Mesenchymal stem cell (in vitro differentiated cells and primary cell): ENCODE data around the gene GALNT18.

Experiments used
- DNase-seq: peaks from one replicate; pipeline ENCODE4 v3.0.0-alpha.2; 2013
- H2AFZ ChIP-seq: one replicate; pipeline ENCODE4 v1.6.1; 2013; ENCODE audit warnings: low read depth, mild to moderate bottlenecking, control low read depth, inconsistent platforms, low read length, moderate library complexity
- H2AK5ac ChIP-seq: 2 replicates; pipeline ENCODE4 v1.6.1; 2013; ENCODE audit warnings: low read length, moderate library complexity, mild to moderate bottlenecking, inconsistent platforms; ENCODE audit not compliant: severe bottlenecking
- H2BK120ac ChIP-seq: one replicate; pipeline ENCODE4 v1.6.1; 2013; ENCODE audit warnings: low read depth, mild to moderate bottlenecking, inconsistent platforms, low read length, moderate library complexity
- H2BK12ac ChIP-seq, 2 experiments: one replicate each; pipeline ENCODE4 v1.6.1; 2013; ENCODE audit warnings: inconsistent platforms in 2 of 2, low read length in 2 of 2, mild to moderate bottlenecking in 2 of 2, moderate library complexity in 2 of 2, control low read depth in 1 of 2
- H2BK15ac ChIP-seq: one replicate; pipeline ENCODE4 v1.6.1; 2013; ENCODE audit warnings: mild to moderate bottlenecking, low read depth, inconsistent platforms; ENCODE audit not compliant: poor library complexity, severe bottlenecking
- H2BK5ac ChIP-seq: 2 replicates; pipeline ENCODE4 v1.6.1; 2013; ENCODE audit warnings: low read depth, mild to moderate bottlenecking, low read length, control low read depth, inconsistent platforms; ENCODE audit not compliant: poor library complexity, severe bottlenecking
- H3K14ac ChIP-seq, 2 experiments: one replicate each; pipeline ENCODE4 v1.6.1; 2013; ENCODE audit warnings: inconsistent platforms in 2 of 2, low read length in 2 of 2, control low read depth in 1 of 2, mild to moderate bottlenecking in 1 of 2, moderate library complexity in 1 of 2
- H3K18ac ChIP-seq, 2 experiments: one replicate each; pipeline ENCODE4 v1.6.1; 2013; ENCODE audit warnings: inconsistent platforms in 2 of 2, low read length in 2 of 2, control low read depth in 1 of 2, low read depth in 1 of 2, mild to moderate bottlenecking in 1 of 2
- H3K23ac ChIP-seq, 2 experiments: one replicate each; pipeline ENCODE4 v1.6.1; 2013; ENCODE audit warnings: inconsistent platforms in 2 of 2, low read length in 2 of 2, mild to moderate bottlenecking in 2 of 2, moderate library complexity in 2 of 2, control low read depth in 1 of 2
- H3K27ac ChIP-seq: 2 replicates; pipeline ENCODE4 v1.5.1; 2013; ENCODE audit warnings: mild to moderate bottlenecking, moderate library complexity, low read length, control low read depth, inconsistent platforms; ENCODE audit not compliant: poor library complexity, severe bottlenecking
- H3K27me3 ChIP-seq, 2 experiments: 2 replicates each; pipeline versions ENCODE4 v1.6.1 to v1.7.0; 2013; ENCODE audit warnings: low read length in 2 of 2, mild to moderate bottlenecking in 2 of 2, moderate library complexity in 2 of 2, control low read depth in 1 of 2, inconsistent platforms in 1 of 2; ENCODE audit not compliant: control insufficient read depth in 1 of 2, insufficient read depth in 1 of 2
- H3K36me3 ChIP-seq, 2 experiments: 2 replicates each; pipeline versions ENCODE4 v1.6.1 to v1.7.0; 2013; ENCODE audit warnings: low read length in 2 of 2, control low read depth in 1 of 2, inconsistent platforms in 1 of 2, low read depth in 1 of 2, mild to moderate bottlenecking in 1 of 2; ENCODE audit not compliant: insufficient read depth in 2 of 2, control insufficient read depth in 1 of 2
- H3K4ac ChIP-seq, 2 experiments: one replicate each; pipeline ENCODE4 v1.6.1; 2013; ENCODE audit warnings: inconsistent platforms in 2 of 2, low read length in 2 of 2, mild to moderate bottlenecking in 2 of 2, moderate library complexity in 2 of 2, control low read depth in 1 of 2, low read depth in 1 of 2
- H3K4me1 ChIP-seq: 2 replicates; pipeline ENCODE4 v1.6.1; 2013; ENCODE audit warnings: low read depth, low read length, control low read depth; ENCODE audit not compliant: control insufficient read depth, insufficient read depth
- H3K4me2 ChIP-seq: 2 replicates; pipeline ENCODE4 v1.6.1; 2013; ENCODE audit warnings: low read length, mild to moderate bottlenecking, inconsistent platforms; ENCODE audit not compliant: poor library complexity, severe bottlenecking
- H3K4me3 ChIP-seq, 2 experiments: 2 replicates each; pipeline versions ENCODE4 v1.5.1 to v1.7.0; 2013; ENCODE audit warnings: low read length in 2 of 2, mild to moderate bottlenecking in 2 of 2, control low read depth in 1 of 2, low read depth in 1 of 2; ENCODE audit not compliant: insufficient read depth in 1 of 2
- H3K79me1 ChIP-seq: replicated peaks from 2 replicates; pipeline ENCODE4 v1.6.1; 2013; ENCODE audit warnings: mild to moderate bottlenecking, control low read depth, low read length, inconsistent platforms; ENCODE audit not compliant: poor library complexity, severe bottlenecking
- H3K9ac ChIP-seq: 2 replicates; pipeline ENCODE4 v1.7.0; 2013; ENCODE audit warnings: mild to moderate bottlenecking, low read length, moderate library complexity
- H3K9me3 ChIP-seq: 2 replicates; pipeline ENCODE4 v1.7.0; 2013; ENCODE audit warnings: mild to moderate bottlenecking, low read length; ENCODE audit not compliant: control insufficient read depth
- H4K8ac ChIP-seq: one replicate; pipeline ENCODE4 v1.6.1; 2013; ENCODE audit warnings: inconsistent platforms, mild to moderate bottlenecking, low read length, moderate library complexity
- H4K91ac ChIP-seq: one replicate; pipeline ENCODE4 v1.6.1; 2013; ENCODE audit warnings: mild to moderate bottlenecking, low read length, inconsistent platforms
- WGBS: methylation state at CpG from one replicate; pipeline ENCODE4 v1.1.7; 2013; ENCODE audit warnings: mixed read lengths; 5-methylcytosine and 5-hydroxymethylcytosine counted together

Gene GALNT18

DNA sequence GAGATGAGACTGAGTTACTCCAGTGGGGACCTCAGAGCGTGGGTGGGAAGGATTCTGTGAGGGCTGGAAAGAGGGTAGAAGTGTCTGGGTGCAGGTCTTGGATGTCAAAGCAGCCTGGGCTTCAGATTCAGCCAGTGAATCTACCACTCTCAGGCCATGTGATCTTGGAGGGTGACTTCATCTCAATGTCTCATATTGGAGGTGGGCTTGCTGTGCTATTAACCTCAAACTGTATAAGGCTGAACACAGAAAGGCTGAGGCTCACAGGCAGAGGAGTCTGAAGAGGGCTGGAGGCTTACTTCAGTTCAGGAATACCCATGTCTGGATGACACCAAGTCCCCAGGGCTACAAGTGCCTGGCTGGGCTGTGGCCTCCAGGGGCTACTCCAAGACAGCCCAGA, 332.1 kb downstream of the GALNT18 start:
- Histone ChIP-seq H3K18ac (peak overlapping the region in 1 of 2 experiments; percentile 11), H2BK15ac (no peak overlapping the region), H3K4me3 (no peak overlapping the region), H3K9ac (no peak overlapping the region), H3K4me1 (peaks cover 2% of the 10 kb centered on the region), H3K9me3 (no peaks in the 10 kb centered on the region), H3K4me2 (no peak overlapping the region), H2BK120ac (no peak overlapping the region), H3K27ac (no peak overlapping the region), H3K36me3 (no peaks in the 10 kb centered on the region), H2BK12ac (no peak overlapping the region), H4K8ac (no peak overlapping the region), H2AFZ (no peak overlapping the region), H2AK5ac (no peak overlapping the region), H3K23ac (no peak overlapping the region), H3K4ac (peak overlapping the region in 1 of 2 experiments; percentile 18), H3K14ac (no peak overlapping the region), H4K91ac (peak overlapping the region; percentile 2), H3K27me3 (peaks cover 36 to 56% of the 10 kb centered on the region in 2 experiments), H2BK5ac (no peak overlapping the region), H3K79me1 (no peaks in the 10 kb centered on the region)
- DNase-seq, result no peak
- 83% methylated on average over 1 of the region's 1 CpG for WGBS

DNA sequence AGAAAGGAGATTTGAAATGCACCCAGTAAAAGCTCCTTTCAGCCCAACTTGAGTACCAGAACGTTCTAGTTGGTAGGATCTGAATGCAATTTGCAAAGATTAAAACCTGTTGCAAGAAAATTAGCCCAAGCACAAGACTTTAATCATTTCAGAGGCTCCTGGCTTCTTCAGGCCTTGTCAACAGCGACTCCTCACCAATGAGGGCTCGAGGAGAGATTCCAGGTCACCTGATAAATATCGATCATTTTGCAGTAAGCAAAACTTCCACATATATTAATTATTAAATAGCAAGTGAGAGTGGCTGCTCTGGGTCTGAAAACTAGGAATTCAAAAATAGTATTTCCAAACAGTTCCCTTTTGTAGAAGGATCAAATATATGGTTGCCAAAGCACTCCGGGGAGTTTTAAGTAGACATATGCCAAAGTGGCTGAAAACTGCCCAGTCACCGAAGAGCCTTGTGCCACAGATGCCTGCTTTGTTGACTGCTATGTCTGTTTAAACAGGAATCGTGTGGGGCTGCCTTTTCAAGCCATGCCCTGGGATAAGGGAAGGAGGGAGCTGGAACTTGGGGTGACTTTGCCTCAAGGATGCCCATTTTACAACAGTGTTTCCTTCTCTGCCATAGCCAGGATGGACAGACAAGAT, 332.7 kb downstream of the GALNT18 start:
- peaks cover 36 to 50% of the 10 kb centered on the region in 2 experiments for H3K27me3 ChIP-seq
- H3K23ac ChIP-seq, result no peak overlapping the region
- H3K36me3 ChIP-seq, result no peaks in the 10 kb centered on the region
- no peak overlapping the region for H3K4ac ChIP-seq
- H4K8ac ChIP-seq, result no peak overlapping the region
- no peak overlapping the region for H3K4me3 ChIP-seq
- no peaks in the 10 kb centered on the region for H3K9me3 ChIP-seq
- no peak overlapping the region for H2BK5ac ChIP-seq
- H3K27ac ChIP-seq, result no peak overlapping the region
- DNase-seq, result no peak
- H2AK5ac ChIP-seq, result no peak overlapping the region
- H3K14ac ChIP-seq, result no peak overlapping the region
- H2BK12ac ChIP-seq, result no peak overlapping the region
- H3K4me1 ChIP-seq, result peaks cover 5% of the 10 kb centered on the region
- no peak overlapping the region for H2AFZ ChIP-seq
- WGBS, result 93% methylated on average over 4 of the region's 7 CpGs
- H3K79me1 ChIP-seq, result no peaks in the 10 kb centered on the region
- no peak overlapping the region for H3K18ac ChIP-seq
- no peak overlapping the region for H3K4me2 ChIP-seq
- no peak overlapping the region for H3K9ac ChIP-seq
- H2BK15ac ChIP-seq, result no peak overlapping the region
- peak overlapping the region; percentile 2 for H4K91ac ChIP-seq
- no peak overlapping the region for H2BK120ac ChIP-seq

DNA sequence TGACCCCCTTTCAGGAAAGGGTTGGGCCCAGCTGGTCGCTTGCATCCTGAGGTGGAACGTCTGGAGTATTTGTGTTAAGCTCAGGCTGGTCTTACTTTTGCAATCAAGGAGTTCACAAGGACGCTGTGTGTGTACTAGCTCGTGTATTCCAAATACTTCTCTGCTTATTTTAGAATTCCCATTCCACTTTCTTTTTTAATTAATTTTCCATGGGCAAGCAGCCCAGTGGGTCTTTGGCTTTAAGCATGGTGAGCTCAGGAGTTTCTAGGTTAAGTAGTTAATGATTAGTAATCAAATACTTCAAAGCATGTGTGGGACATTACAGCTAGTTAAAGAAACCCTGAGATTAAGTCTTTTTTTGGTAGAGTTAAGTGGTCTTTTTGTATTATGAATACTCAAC, 337.3 kb downstream of the GALNT18 start:
- no peak overlapping the region for H2BK5ac ChIP-seq
- H3K4ac ChIP-seq, result no peak overlapping the region
- H3K9ac ChIP-seq, result no peak overlapping the region
- H3K14ac ChIP-seq, result no peak overlapping the region
- no peak overlapping the region for H3K4me2 ChIP-seq
- H3K4me1 ChIP-seq, result peaks cover 18% of the 10 kb centered on the region
- no peak overlapping the region for H2BK15ac ChIP-seq
- H3K27me3 ChIP-seq, result peaks cover 22 to 31% of the 10 kb centered on the region in 2 experiments
- DNase-seq, result no peak
- no peaks in the 10 kb centered on the region for H3K36me3 ChIP-seq
- H2AK5ac ChIP-seq, result no peak overlapping the region
- H3K23ac ChIP-seq, result no peak overlapping the region
- 64% methylated on average over 2 of the region's 4 CpGs for WGBS
- H4K8ac ChIP-seq, result no peak overlapping the region
- no peaks in the 10 kb centered on the region for H3K79me1 ChIP-seq
- H2BK12ac ChIP-seq, result no peak overlapping the region
- H3K4me3 ChIP-seq, result no peak overlapping the region
- H4K91ac ChIP-seq, result no peak overlapping the region
- H2AFZ ChIP-seq, result no peak overlapping the region
- H2BK120ac ChIP-seq, result no peak overlapping the region
- no peaks in the 10 kb centered on the region for H3K9me3 ChIP-seq
- H3K27ac ChIP-seq, result no peak overlapping the region
- H3K18ac ChIP-seq, result no peak overlapping the region

DNA sequence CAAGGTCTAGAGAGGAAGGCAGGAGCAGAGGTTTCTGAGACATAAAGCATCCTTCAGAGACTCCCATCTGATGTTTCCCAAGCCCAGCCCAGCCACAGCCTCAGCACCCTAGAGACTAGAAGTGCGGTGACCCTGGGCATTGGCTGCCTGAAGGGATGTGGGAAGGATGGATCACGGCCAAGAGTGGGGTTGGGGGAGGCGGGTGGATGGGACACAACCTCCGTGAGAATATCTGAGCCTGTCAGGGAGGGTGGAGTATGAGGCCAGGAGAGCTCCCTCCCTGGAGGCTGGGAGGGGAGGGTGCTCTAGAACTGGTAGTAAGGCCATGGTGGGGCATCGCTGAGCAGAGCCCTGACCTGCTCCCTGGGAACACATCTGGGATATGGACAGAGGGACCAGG, 340.2 kb downstream of the GALNT18 start:
- Histone ChIP-seq H3K36me3 (no peaks in the 10 kb centered on the region), H3K23ac (no peak overlapping the region), H3K4me1 (peaks cover 18% of the 10 kb centered on the region), H2AK5ac (no peak overlapping the region), H2BK5ac (no peak overlapping the region), H3K4me3 (no peak overlapping the region), H2BK15ac (peak overlapping the region; percentile 62), H3K4me2 (no peak overlapping the region), H3K27me3 (peaks cover 4 to 9% of the 10 kb centered on the region in 2 experiments), H3K9me3 (no peaks in the 10 kb centered on the region), H2BK12ac (peak overlapping the region; percentile 88 to 96), H3K9ac (no peak overlapping the region), H3K79me1 (no peaks in the 10 kb centered on the region), H4K91ac (peak overlapping the region; percentile 64), H3K4ac (peak overlapping the region in 1 of 2 experiments; percentile 46), H3K18ac (peak overlapping the region; percentile 16 to 93), H4K8ac (no peak overlapping the region), H2AFZ (no peak overlapping the region), H3K14ac (peak overlapping the region in 1 of 2 experiments; percentile 35), H3K27ac (no peak overlapping the region), H2BK120ac (peak overlapping the region; percentile 51)
- WGBS, result 92% methylated on average over 4 of the region's 5 CpGs
- DNase-seq, result no peak
